SU-DHL-6 (cell line): ENCODE measurements around the gene TPRA1.

ENCODE experiments used
- H2AFZ ChIP-seq: fragments of 200-600 bp; sonication (generic); 2 replicates; pipeline ENCODE4 v1.6.1; 2014; ENCODE audit warnings: low read depth, mild to moderate bottlenecking, moderate library complexity, mixed read lengths, antibody characterized with exemption, low read length; ENCODE audit not compliant: severe bottlenecking
- H3F3A ChIP-seq: fragments of 200-600 bp; shearing (Covaris generic); 2 replicates; pipeline ENCODE4 v1.6.0; 2016; ENCODE audit warnings: antibody characterized with exemption, mild to moderate bottlenecking; ENCODE audit not compliant: insufficient read depth
- H3K27ac ChIP-seq: fragments of 200-600 bp; sonication (generic); 2 replicates; pipeline ENCODE4 v1.5.1; 2016; ENCODE audit warnings: low read depth, mild to moderate bottlenecking, low read length, moderate library complexity, mixed read lengths
- H3K27me3 ChIP-seq: fragments of 200-600 bp; sonication (generic), shearing (Covaris generic); 2 replicates; pipeline ENCODE4 v1.6.0; 2014; ENCODE audit warnings: mild to moderate bottlenecking, low read length
- H3K36me3 ChIP-seq: fragments of 200-600 bp; sonication (generic); 2 replicates; pipeline ENCODE4 v1.6.1; 2014; ENCODE audit warnings: mild to moderate bottlenecking, low read length, mixed read lengths
- H3K4me2 ChIP-seq: fragments of 300-600, 200-600 bp; shearing (Covaris generic), sonication (generic); 2 replicates; pipeline ENCODE4 v1.6.0; 2014; ENCODE audit warnings: low read length, low read depth, mild to moderate bottlenecking; ENCODE audit not compliant: poor library complexity, severe bottlenecking
- H3K4me3 ChIP-seq: fragments of 200-600 bp; sonication (generic); 2 replicates; pipeline ENCODE4 v1.5.1; 2014; ENCODE audit warnings: antibody characterized with exemption, low read length, mild to moderate bottlenecking, mixed read lengths; ENCODE audit not compliant: insufficient read depth, poor library complexity, severe bottlenecking
- H3K79me2 ChIP-seq: fragments of 200-600 bp; sonication (generic); 2 replicates; pipeline ENCODE4 v1.6.1; 2014; ENCODE audit warnings: mild to moderate bottlenecking, low read length, moderate library complexity; ENCODE audit not compliant: insufficient read depth
- H3K9ac ChIP-seq: fragments of 200-600 bp; sonication (generic); 2 replicates; pipeline ENCODE4 v1.7.0; 2014; ENCODE audit warnings: mild to moderate bottlenecking, low read length
- H3K9me2 ChIP-seq: fragments of 200-600 bp; sonication (generic); replicated peaks from 2 replicates; pipeline ENCODE4 v1.6.1; 2014; ENCODE audit warnings: low read length; ENCODE audit not compliant: insufficient read depth
- H3K9me3 ChIP-seq: fragments of 200-600 bp; sonication (generic); 2 replicates; pipeline ENCODE4 v1.6.1; 2014; ENCODE audit warnings: low read length, mixed read lengths; ENCODE audit not compliant: insufficient read depth
- H4K20me1 ChIP-seq: fragments of 200-600 bp; sonication (generic); 2 replicates; pipeline ENCODE4 v1.6.1; 2014; ENCODE audit warnings: low read depth, mild to moderate bottlenecking, antibody characterized with exemption, low read length, moderate library complexity, mixed read lengths
- CTCF ChIP-seq: fragments of 200-600 bp; sonication (generic); IDR thresholded peaks from one replicate; pipeline ENCODE4 v1.5.1; 2017; ENCODE audit warnings: antibody characterized with exemption, mild to moderate bottlenecking, low read length, moderate library complexity; ENCODE audit not compliant: insufficient read depth, poor library complexity, severe bottlenecking
- EZH2phosphoT487 ChIP-seq: fragments of 200-600 bp; sonication (generic), shearing (Covaris generic); conservative IDR thresholded peaks from 2 replicates; pipeline ENCODE4 v1.6.1; 2018; ENCODE audit warnings: mild to moderate bottlenecking, antibody characterized with exemption, low read length, moderate library complexity, mixed read lengths

Gene TPRA1

DNA sequence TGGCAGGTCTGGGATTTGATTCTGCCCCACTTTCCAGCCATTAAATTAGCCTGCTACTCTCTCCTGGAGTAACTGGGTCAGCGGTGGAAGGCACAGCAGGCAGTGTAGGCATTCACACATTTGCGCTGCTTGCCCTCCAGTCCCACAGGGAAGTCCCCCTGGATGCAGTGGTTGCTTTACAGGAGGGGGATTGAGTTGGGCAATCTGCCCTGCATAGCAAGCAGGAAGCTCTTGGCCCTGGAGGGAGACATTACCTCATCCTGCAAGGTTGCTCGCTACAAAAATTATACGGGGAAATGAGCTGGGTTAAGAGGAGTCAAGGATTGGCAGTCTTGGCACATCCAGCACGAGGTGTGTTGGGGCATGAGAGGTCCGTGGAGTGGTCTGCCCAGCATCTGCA lies 22.4 kb upstream of the TPRA1 start:
- no peak overlapping the region for H3K9ac ChIP-seq
- H3K36me3 ChIP-seq: peaks cover 28% of the 10 kb centered on the region

GRCh38 chr3:127611251-127611650 lies 20.7 kb upstream of the TPRA1 start:
- H3K27ac ChIP-seq: no peak overlapping the region
- no peaks in the 10 kb centered on the region for H3K27me3 ChIP-seq
- no peak overlapping the region for H3K9ac ChIP-seq
- H3K79me2 ChIP-seq: peaks cover 8% of the 10 kb centered on the region; the same call in 1 of the 2 replicates
- TF ChIP-seq EZH2phosphoT487 (no peak), CTCF (no peak)
- H3K9me2 ChIP-seq: no peaks in the 10 kb centered on the region
- H3K9me3 ChIP-seq: no peaks in the 10 kb centered on the region
- H3K4me3 ChIP-seq: no peak overlapping the region
- H3K4me2 ChIP-seq: no peak overlapping the region
- H2AFZ ChIP-seq: no peak overlapping the region
- H4K20me1 ChIP-seq: peaks cover 3% of the 10 kb centered on the region; the same call in 1 of the 2 replicates
- H3K36me3 ChIP-seq: peaks cover 25% of the 10 kb centered on the region
- no peaks in the 10 kb centered on the region for H3F3A ChIP-seq

More for the DNA sequence above, 22.4 kb upstream of the TPRA1 start:
- H3K27ac ChIP-seq: no peak overlapping the region
- H3K79me2 ChIP-seq: peaks cover 8% of the 10 kb centered on the region; the same call in 1 of the 2 replicates
- TF ChIP-seq EZH2phosphoT487 (no peak), CTCF (no peak)
- no peak overlapping the region for H3K4me2 ChIP-seq
- H3K27me3 ChIP-seq: no peaks in the 10 kb centered on the region
- H3K9me3 ChIP-seq: no peaks in the 10 kb centered on the region
- H4K20me1 ChIP-seq: peaks cover 3% of the 10 kb centered on the region; the same call in 1 of the 2 replicates
- no peaks in the 10 kb centered on the region for H3K9me2 ChIP-seq
- H2AFZ ChIP-seq: no peak overlapping the region
- H3K4me3 ChIP-seq: no peak overlapping the region
- H3F3A ChIP-seq: no peaks in the 10 kb centered on the region

DNA sequence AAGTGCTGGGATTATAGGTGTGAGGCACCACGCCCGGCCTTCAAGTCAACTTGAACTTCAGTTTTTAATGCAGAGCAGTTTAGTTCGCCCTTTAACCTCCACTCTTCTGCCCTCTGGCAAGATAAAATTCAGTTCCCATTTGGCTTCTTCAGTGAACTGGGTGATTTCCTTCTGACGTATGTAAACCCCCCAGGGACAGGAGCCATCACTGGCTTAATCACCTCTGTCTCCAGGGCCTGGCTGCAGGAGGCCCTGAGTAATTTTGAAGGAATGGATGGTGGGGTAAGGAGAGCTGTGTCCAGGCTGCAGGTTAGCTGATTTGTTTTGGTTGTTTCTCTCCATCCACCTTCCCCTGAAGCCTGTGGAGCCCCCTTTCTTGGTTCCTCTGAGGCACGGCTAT lies 19.6 kb upstream of the TPRA1 start:
- Histone ChIP-seq H3K79me2 (peaks cover 8% of the 10 kb centered on the region; the same call in 1 of the 2 replicates), H4K20me1 (peaks cover 3% of the 10 kb centered on the region; the same call in 1 of the 2 replicates), H3K4me3 (no peak overlapping the region), H2AFZ (no peak overlapping the region), H3K9me3 (no peaks in the 10 kb centered on the region), H3K9me2 (no peaks in the 10 kb centered on the region), H3K27me3 (no peaks in the 10 kb centered on the region), H3F3A (no peaks in the 10 kb centered on the region), H3K36me3 (peaks cover 21% of the 10 kb centered on the region), H3K27ac (no peak overlapping the region), H3K9ac (no peak overlapping the region), H3K4me2 (no peak overlapping the region)
- no peak for TF ChIP-seq CTCF
- no peak for TF ChIP-seq EZH2phosphoT487

- TF ChIP-seq EZH2phosphoT487: no peak
- TF ChIP-seq CTCF: no peak
- no peak overlapping the region for H3K9ac ChIP-seq
- peaks cover 10% of the 10 kb centered on the region; the same call in 1 of the 2 replicates for H3K79me2 ChIP-seq
- no peaks in the 10 kb centered on the region for H3F3A ChIP-seq
- no peaks in the 10 kb centered on the region for H3K9me3 ChIP-seq
- H3K4me3 ChIP-seq: no peak overlapping the region
- H3K36me3 ChIP-seq: peaks cover 7% of the 10 kb centered on the region
- no peak overlapping the region for H3K4me2 ChIP-seq
- no peak overlapping the region for H2AFZ ChIP-seq
- H3K9me2 ChIP-seq: no peaks in the 10 kb centered on the region
- no peaks in the 10 kb centered on the region for H3K27me3 ChIP-seq
- H4K20me1 ChIP-seq: peaks cover 3% of the 10 kb centered on the region; the same call in 1 of the 2 replicates
- no peak overlapping the region for H3K27ac ChIP-seq
These were observed 17.8 kb upstream of the TPRA1 start for GRCh38 chr3:127608362-127608718.
